Astrocyte (in vitro differentiated cells and primary cell): Measurements from ENCODE around the gene DERL2. TPM values are rescaled to one million over a fixed set of nuclear protein-coding genes. Genes with fewer than 3 reads are reported as not detected.

Experiments
- DNase-seq: peaks from one replicate; pipeline ENCODE4 v3.0.0-alpha.2; 2010; ENCODE audit warnings: low read depth
- FAIRE-seq: peaks from 2 replicates; lab custom pipeline; 2011; peaks lifted over from hg19 to GRCh38; lab: Jason Lieb, UNC
- H2AFZ ChIP-seq: 2 replicates; pipeline ENCODE4 v1.6.0; 2012; ENCODE audit warnings: low read depth, low read length, inconsistent platforms
- H3K27ac ChIP-seq: 2 replicates; pipeline ENCODE4 v1.5.1; 2011; ENCODE audit warnings: low read depth, low read length, inconsistent platforms
- H3K27me3 ChIP-seq: 2 replicates; pipeline ENCODE4 v1.6.0; 2011; ENCODE audit warnings: low read length, inconsistent platforms; ENCODE audit not compliant: insufficient read depth
- H3K36me3 ChIP-seq: 2 replicates; pipeline ENCODE4 v1.5.1; 2011; ENCODE audit warnings: low read length, inconsistent platforms; ENCODE audit not compliant: insufficient read depth
- H3K4me1 ChIP-seq: 2 replicates; pipeline ENCODE4 v1.5.1; 2011; ENCODE audit warnings: low read length, inconsistent platforms; ENCODE audit not compliant: insufficient read depth
- H3K4me2 ChIP-seq: 2 replicates; pipeline ENCODE4 v1.6.0; 2012; ENCODE audit warnings: low read length, inconsistent platforms
- H3K4me3 ChIP-seq: 2 replicates; pipeline ENCODE4 v1.5.1; 2011; ENCODE audit warnings: low read depth, mild to moderate bottlenecking, low read length, inconsistent platforms; ENCODE audit not compliant: insufficient read depth
- H3K79me2 ChIP-seq: 2 replicates; pipeline ENCODE4 v1.6.0; 2012; ENCODE audit warnings: mild to moderate bottlenecking, low read length, inconsistent platforms; ENCODE audit not compliant: insufficient read depth
- H3K9ac ChIP-seq: 2 replicates; pipeline ENCODE4 v1.6.0; 2012; ENCODE audit warnings: mild to moderate bottlenecking, low read length, inconsistent platforms
- H3K9me3 ChIP-seq: 2 replicates; pipeline ENCODE4 v1.5.1; 2012; ENCODE audit warnings: low read depth, mild to moderate bottlenecking, low read length, inconsistent platforms; ENCODE audit not compliant: insufficient read depth
- H4K20me1 ChIP-seq: 2 replicates; pipeline ENCODE4 v1.6.0; 2012; ENCODE audit warnings: low read length, inconsistent platforms; ENCODE audit not compliant: insufficient read depth
- H3K27ac Mint-ChIP-seq: one replicate; pipeline ENCODE4 v1.8.0; 2021; ENCODE audit warnings: mild to moderate bottlenecking, mixed read lengths; ENCODE audit not compliant: unreplicated experiment
- H3K27me3 Mint-ChIP-seq: one replicate; pipeline ENCODE4 v1.8.0; 2021; ENCODE audit warnings: low read depth, mixed read lengths; ENCODE audit not compliant: unreplicated experiment
- H3K36me3 Mint-ChIP-seq: one replicate; pipeline ENCODE4 v1.8.0; 2021; ENCODE audit warnings: low read depth, mixed read lengths; ENCODE audit not compliant: unreplicated experiment
- H3K4me1 Mint-ChIP-seq: one replicate; pipeline ENCODE4 v1.8.0; 2021; ENCODE audit warnings: low read depth, mixed read lengths; ENCODE audit not compliant: unreplicated experiment
- H3K4me3 Mint-ChIP-seq: one replicate; pipeline ENCODE4 v1.8.0; 2021; ENCODE audit warnings: mild to moderate bottlenecking, moderate library complexity, mixed read lengths; ENCODE audit not compliant: unreplicated experiment
- H3K9me3 Mint-ChIP-seq: one replicate; pipeline ENCODE4 v1.8.0; 2021; ENCODE audit warnings: mild to moderate bottlenecking, mixed read lengths; ENCODE audit not compliant: unreplicated experiment
- EZH2 ChIP-seq: IDR thresholded peaks from 2 replicates; pipeline ENCODE4 v1.6.1; 2012; ENCODE audit warnings: mild to moderate bottlenecking, low read length, inconsistent platforms; ENCODE audit not compliant: insufficient read depth
- total RNA-seq: library from RNA; stranded (reverse); gene quantifications from 2 replicates; pipeline ENCODE4 v1.2.1, GENCODE V29; 2021
- TF ChIP-seq, protein P1 (sequence below): IDR thresholded peaks from 2 replicates; pipeline ENCODE4 v1.5.1; 2011; ENCODE audit warnings: low read depth, mild to moderate bottlenecking, inconsistent platforms, low read length, moderate library complexity; ENCODE audit not compliant: insufficient read depth

Gene DERL2
- total RNA-seq, 1 donor from 2014 or later: 90.1 TPM

DNA sequence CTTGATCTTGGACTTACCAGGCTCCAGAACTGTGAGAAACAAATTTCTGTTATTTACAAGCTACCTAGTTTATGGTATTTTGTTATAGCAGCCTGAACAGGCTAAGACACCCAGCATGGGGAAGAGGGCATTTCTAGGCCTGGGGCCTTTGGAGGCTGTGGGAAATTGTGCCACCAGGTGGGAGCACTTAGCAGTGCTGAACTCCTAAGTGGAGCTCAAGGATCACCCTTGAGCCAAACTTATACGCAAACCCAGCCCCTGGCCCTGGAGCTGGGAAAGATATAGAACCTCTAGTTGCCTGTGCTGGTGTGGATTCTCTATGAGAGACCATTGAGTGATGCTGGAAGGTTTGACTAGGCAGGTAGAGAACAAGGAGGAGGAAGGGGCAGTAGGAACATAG lies 36.5 kb upstream of the DERL2 start:
- no peaks in the 10 kb centered on the region for H3K79me2 ChIP-seq
- H3K27ac Mint-ChIP-seq: peak overlapping the region; percentile 41
- H3K27me3 Mint-ChIP-seq: no peaks in the 10 kb centered on the region
- H3K4me2 ChIP-seq: no peak overlapping the region
- H3K27ac ChIP-seq: no peak overlapping the region
- TF ChIP-seq, protein P1, sequence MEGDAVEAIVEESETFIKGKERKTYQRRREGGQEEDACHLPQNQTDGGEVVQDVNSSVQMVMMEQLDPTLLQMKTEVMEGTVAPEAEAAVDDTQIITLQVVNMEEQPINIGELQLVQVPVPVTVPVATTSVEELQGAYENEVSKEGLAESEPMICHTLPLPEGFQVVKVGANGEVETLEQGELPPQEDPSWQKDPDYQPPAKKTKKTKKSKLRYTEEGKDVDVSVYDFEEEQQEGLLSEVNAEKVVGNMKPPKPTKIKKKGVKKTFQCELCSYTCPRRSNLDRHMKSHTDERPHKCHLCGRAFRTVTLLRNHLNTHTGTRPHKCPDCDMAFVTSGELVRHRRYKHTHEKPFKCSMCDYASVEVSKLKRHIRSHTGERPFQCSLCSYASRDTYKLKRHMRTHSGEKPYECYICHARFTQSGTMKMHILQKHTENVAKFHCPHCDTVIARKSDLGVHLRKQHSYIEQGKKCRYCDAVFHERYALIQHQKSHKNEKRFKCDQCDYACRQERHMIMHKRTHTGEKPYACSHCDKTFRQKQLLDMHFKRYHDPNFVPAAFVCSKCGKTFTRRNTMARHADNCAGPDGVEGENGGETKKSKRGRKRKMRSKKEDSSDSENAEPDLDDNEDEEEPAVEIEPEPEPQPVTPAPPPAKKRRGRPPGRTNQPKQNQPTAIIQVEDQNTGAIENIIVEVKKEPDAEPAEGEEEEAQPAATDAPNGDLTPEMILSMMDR: no peak
- no peak for TF ChIP-seq EZH2
- DNase-seq (no peak), FAIRE-seq (no peak)
- H3K36me3 Mint-ChIP-seq: peaks cover 2% of the 10 kb centered on the region
- H3K9ac ChIP-seq: no peak overlapping the region
- no peaks in the 10 kb centered on the region for H4K20me1 ChIP-seq
- H3K9me3 ChIP-seq: no peaks in the 10 kb centered on the region
- H3K4me3 ChIP-seq: no peak overlapping the region
- peaks cover 28% of the 10 kb centered on the region for H3K4me1 Mint-ChIP-seq
- no peaks in the 10 kb centered on the region for H3K27me3 ChIP-seq
- no peak overlapping the region for H3K4me3 Mint-ChIP-seq
- H3K4me1 ChIP-seq: peaks cover 16% of the 10 kb centered on the region
- no peak overlapping the region for H2AFZ ChIP-seq
- no peaks in the 10 kb centered on the region for H3K36me3 ChIP-seq
- H3K9me3 Mint-ChIP-seq: peaks cover 6% of the 10 kb centered on the region

DNA sequence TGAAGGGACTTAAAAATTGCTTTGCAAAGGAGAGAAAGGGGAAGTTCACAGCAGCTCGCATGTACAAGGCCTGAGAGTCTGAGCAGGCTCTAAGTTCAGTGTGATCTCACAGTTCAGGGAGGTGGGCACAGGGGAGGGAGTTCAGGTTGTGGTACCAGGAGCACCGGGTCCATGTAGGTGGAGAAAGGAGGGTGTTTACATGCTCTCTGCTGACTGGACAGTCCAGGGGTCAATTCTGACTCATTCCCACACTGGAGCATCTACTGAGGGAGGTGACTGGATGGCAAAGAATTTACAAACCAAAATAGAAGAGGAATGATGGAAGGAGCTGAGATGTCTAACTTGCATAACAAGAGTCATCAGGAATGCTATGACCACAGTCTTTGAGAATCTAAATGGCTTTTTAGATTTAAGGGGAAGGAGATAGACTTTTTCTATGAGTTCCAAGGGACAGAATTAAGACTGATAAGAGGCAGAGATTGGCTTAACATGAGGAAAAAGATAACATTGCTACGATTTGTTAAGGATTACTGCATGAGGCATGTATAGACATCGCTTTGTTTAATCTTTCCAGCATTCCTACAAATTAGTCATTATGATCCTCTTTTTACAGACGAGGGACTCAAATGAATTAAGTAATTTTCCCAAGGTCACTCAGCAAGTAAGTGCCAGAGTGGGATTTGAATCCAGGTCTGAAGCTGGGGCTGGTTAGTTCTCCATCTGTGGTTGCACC lies 30.2 kb upstream of the DERL2 start:
- TF ChIP-seq EZH2: no peak
- TF ChIP-seq, protein P1: no peak
- FAIRE-seq (peak; percentile 100), DNase-seq (peak; percentile 99)
- Histone ChIP-seq H3K27me3 (no peaks in the 10 kb centered on the region), H4K20me1 (no peaks in the 10 kb centered on the region), H3K4me3 (no peak overlapping the region), H3K27ac (peak overlapping the region; percentile 91), H3K9me3 (no peaks in the 10 kb centered on the region), H3K9ac (peak overlapping the region; percentile 57), H3K4me1 (peaks cover 14% of the 10 kb centered on the region), H3K79me2 (no peaks in the 10 kb centered on the region), H3K4me2 (peak overlapping the region; percentile 63), H2AFZ (no peak overlapping the region), H3K36me3 (no peaks in the 10 kb centered on the region)
- Mint-ChIP-seq H3K27me3 (no peaks in the 10 kb centered on the region), H3K36me3 (peaks cover 2% of the 10 kb centered on the region), H3K9me3 (peaks cover 5% of the 10 kb centered on the region), H3K4me1 (peaks cover 28% of the 10 kb centered on the region), H3K4me3 (peak overlapping the region; percentile 34), H3K27ac (peak overlapping the region; percentile 81)

DNA sequence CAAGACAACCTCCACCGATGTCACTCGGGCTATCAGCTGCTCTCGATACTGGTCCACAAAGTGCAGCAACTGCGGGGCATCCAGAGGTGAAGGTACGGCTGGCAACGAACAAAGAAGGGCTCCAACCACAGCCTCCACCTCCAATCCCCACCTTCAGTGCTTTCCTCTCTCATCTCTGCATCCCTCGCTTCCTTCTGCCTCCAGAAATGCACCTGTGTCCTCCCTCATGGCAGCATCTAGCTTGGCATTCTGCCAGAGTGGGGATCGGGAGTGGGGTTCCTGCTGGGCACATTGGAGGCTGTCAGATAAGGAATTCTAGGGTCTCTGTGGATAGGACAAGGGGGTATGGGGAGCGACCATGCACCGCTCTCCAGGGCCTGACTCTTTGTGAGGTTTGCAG lies 29.0 kb upstream of the DERL2 start:
- H3K4me1 Mint-ChIP-seq: peaks cover 17% of the 10 kb centered on the region
- TF ChIP-seq EZH2: no peak
- TF ChIP-seq, protein P1: no peak
- peak overlapping the region; percentile 78 for H3K27ac ChIP-seq

More for the DNA sequence above, 29.0 kb upstream of the DERL2 start:
- H3K4me3 ChIP-seq: no peak overlapping the region
- H2AFZ ChIP-seq: no peak overlapping the region
- Mint-ChIP-seq H3K27me3 (no peaks in the 10 kb centered on the region), H3K36me3 (peaks cover 2% of the 10 kb centered on the region), H3K27ac (peak overlapping the region; percentile 81), H3K4me3 (no peak overlapping the region), H3K9me3 (peaks cover 3% of the 10 kb centered on the region)
- no peaks in the 10 kb centered on the region for H3K9me3 ChIP-seq
- H3K79me2 ChIP-seq: no peaks in the 10 kb centered on the region
- H4K20me1 ChIP-seq: no peaks in the 10 kb centered on the region
- no peaks in the 10 kb centered on the region for H3K27me3 ChIP-seq
- peaks cover 14% of the 10 kb centered on the region for H3K4me1 ChIP-seq
- H3K9ac ChIP-seq: no peak overlapping the region
- H3K36me3 ChIP-seq: no peaks in the 10 kb centered on the region
- FAIRE-seq: no peak
- DNase-seq: no peak
- H3K4me2 ChIP-seq: no peak overlapping the region
